B cell (primary cell): ENCODE measurements around the gene FAM131B. TPM values are rescaled to one million over a fixed set of nuclear protein-coding genes. Genes with fewer than 3 reads are reported as not detected.

ENCODE experiments used
- ATAC-seq: fragments of 200-7000 bp; cut with Tn5 transposase; one replicate; pipeline ENCODE4 v1.10.0; 2021; ENCODE audit warnings: low read depth, mild to moderate bottlenecking, moderate number of reproducible peaks, moderate library complexity
- CTCF ChIA-PET: fragments of 350-600 bp; sonication (Branson Sonifier 250); formaldehyde crosslinking; loops from one replicate; lab custom pipeline; 2021; ENCODE audit warnings: antibody characterized with exemption, inconsistent platforms; lab: Charles Lee
- POLR2A ChIA-PET: fragments of 350-600 bp; sonication (Branson Sonifier 250); formaldehyde crosslinking; loops from one replicate; lab custom pipeline; 2021; ENCODE audit warnings: antibody characterized with exemption; lab: Charles Lee
- DNase-seq: peaks from one replicate; pipeline ENCODE4 v3.0.0; 2013
- H2AFZ ChIP-seq: 2 replicates; pipeline ENCODE4 v1.6.1; 2012; ENCODE audit warnings: mild to moderate bottlenecking, low read depth, low read length; ENCODE audit not compliant: insufficient read depth, poor library complexity, severe bottlenecking
- H3K27ac ChIP-seq, 2 donors: 1 replicate in 1 of 2; 2 replicates in 1 of 2; pipeline ENCODE4 v1.5.1; 2012 to 2013; ENCODE audit warnings: low read length in 2 of 2, mild to moderate bottlenecking in 2 of 2, moderate library complexity in 1 of 2
- H3K27me3 ChIP-seq, 4 experiments: fragments of 200-600 bp in 1 of 4; sonication (generic) in 1 of 4; replicated peaks in 1 of 4; 1 replicate in 2 of 4; 2 replicates in 2 of 4; pipeline versions ENCODE4 v1.6.1 to v1.7.0; 2013 to 2016; ENCODE audit warnings: low read length in 3 of 4, mild to moderate bottlenecking in 2 of 4, mixed read lengths in 1 of 4, moderate library complexity in 1 of 4; ENCODE audit not compliant: insufficient read depth in 4 of 4, control insufficient read depth in 3 of 4; ENCODE audit errors: control extremely low read depth in 1 of 4
- H3K36me3 ChIP-seq, 2 experiments: replicated peaks in 1 of 2; 1 replicate in 1 of 2; 2 replicates in 1 of 2; pipeline versions ENCODE4 v1.6.1 to v1.7.1; 2013; ENCODE audit warnings: low read length in 1 of 2; ENCODE audit not compliant: insufficient read depth in 2 of 2, control insufficient read depth in 1 of 2; ENCODE audit errors: control extremely low read depth in 1 of 2, extremely low read depth in 1 of 2
- H3K4me1 ChIP-seq, 2 donors: fragments of 200-600 bp in 1 of 2; sonication (generic) in 1 of 2; 1 replicate in 1 of 2; 2 replicates in 1 of 2; pipeline versions ENCODE4 v1.5.1 to v1.6.1; 2013 to 2017; ENCODE audit warnings: low read length in 2 of 2; ENCODE audit not compliant: control insufficient read depth in 2 of 2, insufficient read depth in 2 of 2
- H3K4me2 ChIP-seq: replicated peaks from 2 replicates; pipeline ENCODE3; 2012; ENCODE audit warnings: mild to moderate bottlenecking, low read depth, low read length; ENCODE audit not compliant: poor library complexity, severe bottlenecking
- H3K4me3 ChIP-seq, 5 experiments: fragments of 200-600 bp in 1 of 5; sonication (generic) in 1 of 5; 1 replicate in 3 of 5; 2 replicates in 2 of 5; pipeline versions ENCODE4 v1.5.1 to v1.7.0; 2011 to 2016; ENCODE audit warnings: low read length in 4 of 5, mild to moderate bottlenecking in 4 of 5, low read depth in 2 of 5, control low read depth in 1 of 5, moderate library complexity in 1 of 5; ENCODE audit not compliant: insufficient read depth in 1 of 5; ENCODE audit errors: control extremely low read depth in 1 of 5, extremely low read depth in 1 of 5
- H3K79me2 ChIP-seq: fragments of 200-600 bp; sonication (generic); one replicate; pipeline ENCODE4 v1.6.0; 2016; ENCODE audit warnings: low read length; ENCODE audit not compliant: control insufficient read depth, insufficient read depth
- H3K9ac ChIP-seq: fragments of 200-600 bp; sonication (generic); 2 replicates; pipeline ENCODE4 v1.6.1; 2017; ENCODE audit warnings: mild to moderate bottlenecking, low read length, moderate library complexity
- H3K9me3 ChIP-seq, 3 donors: one replicate each; pipeline versions ENCODE4 v1.6.1 to v1.7.1; 2013; ENCODE audit warnings: low read length in 2 of 3; ENCODE audit not compliant: control insufficient read depth in 2 of 3, insufficient read depth in 1 of 3; ENCODE audit errors: control extremely low read depth in 1 of 3
- H4K20me1 ChIP-seq: 2 replicates; pipeline ENCODE4 v1.6.0; 2012; ENCODE audit warnings: mild to moderate bottlenecking, low read length; ENCODE audit not compliant: insufficient read depth, control insufficient read depth, poor library complexity, severe bottlenecking
- H3K27ac Mint-ChIP-seq: one replicate; pipeline ENCODE4 v1.8.0; 2021; ENCODE audit warnings: mixed read lengths
- H3K27me3 Mint-ChIP-seq: one replicate; pipeline ENCODE4 v1.8.0; 2021; ENCODE audit warnings: mixed read lengths
- H3K4me1 Mint-ChIP-seq: one replicate; pipeline ENCODE4 v1.8.0; 2021; ENCODE audit warnings: mixed read lengths
- H3K4me3 Mint-ChIP-seq: one replicate; pipeline ENCODE4 v1.8.0; 2021; ENCODE audit warnings: mixed read lengths
- H3K9me3 Mint-ChIP-seq: one replicate; pipeline ENCODE4 v1.8.0; 2022; ENCODE audit warnings: mixed read lengths; ENCODE audit not compliant: insufficient read depth
- EZH2 ChIP-seq: IDR thresholded peaks from 2 replicates; pipeline ENCODE4 v1.6.1; 2012; ENCODE audit warnings: borderline replicate concordance, low read depth, mild to moderate bottlenecking, moderate library complexity, low read length; ENCODE audit not compliant: insufficient read depth, poor library complexity, severe bottlenecking
- WGBS: methylation state at CpG from one replicate; pipeline ENCODE4 v1.1.5; 2013; ENCODE audit warnings: missing lambda C conversion rate; ENCODE audit not compliant: insufficient coverage; 5-methylcytosine and 5-hydroxymethylcytosine counted together
- intact Hi-C: fragments of 100-400 bp; cut with micrococcal nuclease; formaldehyde crosslinking; loops from one replicate; pipeline ENCODE4 v1.10.0; 2022
- polyA plus RNA-seq: library from polyadenylated mRNA; depleted of rRNA; stranded (reverse); fragments of >200 nt; gene quantifications from 2 replicates; pipeline ENCODE4 v1.2.3, GENCODE V29; 2012
- total RNA-seq, 2 donors: library from RNA; stranded (reverse); fragments of 120-200 nt in 1 of 2; gene quantifications; 1 replicate in 1 of 2; 2 replicates in 1 of 2; pipeline versions ENCODE4 v1.2.3 to v1.2.4, GENCODE V29; 2013 to 2022
- TF ChIP-seq, protein P1 (sequence below): fragments of 200-600 bp; IDR thresholded peaks from one replicate; pipeline ENCODE4 v1.8.0; 2022; ENCODE audit warnings: antibody characterized with exemption, mild to moderate bottlenecking

Gene FAM131B
- total and polyA plus RNA-seq, 2 donors (not counting 1 experiment from before 2014, with no cell fraction given): 0.05 TPM; not detected in 1

DNA sequence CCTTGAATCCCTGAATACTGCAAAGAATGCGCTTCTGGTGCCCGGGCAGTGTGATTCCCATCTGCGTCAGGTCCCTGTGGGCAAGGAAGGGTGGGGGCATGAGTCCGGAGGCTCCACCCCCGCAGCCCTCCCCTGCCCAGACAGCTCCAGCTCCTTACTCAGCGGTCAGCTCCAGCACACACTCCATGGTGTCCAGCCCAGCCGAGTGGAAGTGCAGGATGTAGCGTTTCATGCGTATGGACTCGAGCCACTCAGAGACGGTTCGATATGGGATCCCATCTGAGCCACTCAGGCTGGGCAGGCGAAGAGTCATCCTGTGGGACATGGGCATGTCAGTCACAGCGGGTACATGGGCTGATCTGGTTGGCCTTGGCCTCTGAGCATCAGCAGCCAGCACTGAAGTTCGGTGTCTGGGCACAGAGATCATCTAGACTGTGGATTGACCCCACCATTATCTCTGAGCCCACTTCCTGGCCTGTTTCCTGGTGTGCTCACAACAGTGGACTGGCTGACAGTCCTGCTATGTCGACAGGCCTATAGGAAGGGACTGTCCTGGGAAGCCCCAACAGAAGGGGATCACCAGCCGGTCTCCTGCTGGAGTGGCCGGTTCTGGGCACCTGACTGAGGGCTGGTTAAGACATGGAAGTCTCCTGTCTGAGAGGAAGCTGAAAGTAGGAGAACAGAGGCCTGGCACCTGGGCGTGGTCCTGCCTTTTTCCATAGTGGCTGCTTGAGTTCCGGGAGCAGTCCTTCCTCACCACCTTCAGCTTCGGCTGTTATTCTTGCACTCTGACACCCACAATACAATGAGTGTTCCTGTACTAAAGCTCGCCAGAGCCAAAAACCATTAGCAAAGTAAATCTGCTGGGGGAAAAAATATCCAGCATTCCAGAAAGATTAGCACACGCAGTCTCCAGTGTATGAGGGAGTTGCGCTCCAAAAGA is 29.2 kb upstream of the FAM131B start:
- intact Hi-C loops: no loop called here
- Histone ChIP-seq H3K9me3 (no peaks in the 10 kb centered on the region), H3K27ac (no peak overlapping the region), H3K36me3 (peaks cover 0 to 17% of the 10 kb centered on the region in 2 experiments), H3K9ac (no peak overlapping the region), H3K27me3 (no peaks in the 10 kb centered on the region), H3K4me1 (peaks cover 0 to under 1% of the 10 kb centered on the region in 2 donors), H4K20me1 (no peaks in the 10 kb centered on the region), H3K4me2 (no peak overlapping the region), H2AFZ (no peak overlapping the region), H3K79me2 (no peaks in the 10 kb centered on the region), H3K4me3 (no peak overlapping the region)
- CTCF ChIA-PET: interaction anchor here (0.5 to 1.6 kb wide), 3 partner anchors 25 to 781 kb away, joined by 3 to 7 read pairs (median 3); no protein-coding TSS in a partner anchor
- no peak for TF ChIP-seq EZH2
- TF ChIP-seq, protein P1, sequence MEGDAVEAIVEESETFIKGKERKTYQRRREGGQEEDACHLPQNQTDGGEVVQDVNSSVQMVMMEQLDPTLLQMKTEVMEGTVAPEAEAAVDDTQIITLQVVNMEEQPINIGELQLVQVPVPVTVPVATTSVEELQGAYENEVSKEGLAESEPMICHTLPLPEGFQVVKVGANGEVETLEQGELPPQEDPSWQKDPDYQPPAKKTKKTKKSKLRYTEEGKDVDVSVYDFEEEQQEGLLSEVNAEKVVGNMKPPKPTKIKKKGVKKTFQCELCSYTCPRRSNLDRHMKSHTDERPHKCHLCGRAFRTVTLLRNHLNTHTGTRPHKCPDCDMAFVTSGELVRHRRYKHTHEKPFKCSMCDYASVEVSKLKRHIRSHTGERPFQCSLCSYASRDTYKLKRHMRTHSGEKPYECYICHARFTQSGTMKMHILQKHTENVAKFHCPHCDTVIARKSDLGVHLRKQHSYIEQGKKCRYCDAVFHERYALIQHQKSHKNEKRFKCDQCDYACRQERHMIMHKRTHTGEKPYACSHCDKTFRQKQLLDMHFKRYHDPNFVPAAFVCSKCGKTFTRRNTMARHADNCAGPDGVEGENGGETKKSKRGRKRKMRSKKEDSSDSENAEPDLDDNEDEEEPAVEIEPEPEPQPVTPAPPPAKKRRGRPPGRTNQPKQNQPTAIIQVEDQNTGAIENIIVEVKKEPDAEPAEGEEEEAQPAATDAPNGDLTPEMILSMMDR: no peak
- no peak overlapping the region for H3K4me3 Mint-ChIP-seq
- POLR2A ChIA-PET: no interaction called here
- no peak for DNase-seq
- no peaks in the 10 kb centered on the region for H3K27me3 Mint-ChIP-seq
- 88% methylated on average over 20 of the region's 24 CpGs for WGBS
- no peaks in the 10 kb centered on the region for H3K4me1 Mint-ChIP-seq
- no peak overlapping the region for H3K27ac Mint-ChIP-seq
- no peak for ATAC-seq
- H3K9me3 Mint-ChIP-seq: no peaks in the 10 kb centered on the region
